Liver (tissue), 9 donors: ENCODE data around the gene CDC16. TPM values are rescaled to one million over a fixed set of nuclear protein-coding genes. Genes with fewer than 3 reads are reported as not detected.

Experiments
- DNase-seq: peaks from one replicate; pipeline ENCODE4 v3.0.0-alpha.2; 2017; ENCODE audit warnings: low spot score
- H3K27ac ChIP-seq, 2 donors: one replicate each; pipeline ENCODE4 v1.7.0; 2013; ENCODE audit warnings: inconsistent platforms in 2 of 2, low read length in 2 of 2, control low read depth in 1 of 2, low read depth in 1 of 2, mild to moderate bottlenecking in 1 of 2
- H3K27me3 ChIP-seq, 4 donors: one replicate each; pipeline versions ENCODE4 v1.6.1 to v1.7.0; 2013; ENCODE audit warnings: low read length in 3 of 4, inconsistent platforms in 1 of 4, mild to moderate bottlenecking in 1 of 4, moderate library complexity in 1 of 4; ENCODE audit not compliant: control insufficient read depth in 4 of 4, insufficient read depth in 4 of 4
- H3K36me3 ChIP-seq, 4 donors: one replicate each; pipeline versions ENCODE4 v1.6.1 to v1.7.0; 2013; ENCODE audit warnings: low read length in 3 of 4, mild to moderate bottlenecking in 3 of 4, low read depth in 1 of 4, moderate library complexity in 1 of 4; ENCODE audit not compliant: control insufficient read depth in 4 of 4, insufficient read depth in 3 of 4
- H3K4me1 ChIP-seq, 4 donors: one replicate each; pipeline versions ENCODE4 v1.6.1 to v1.7.0; 2013; ENCODE audit warnings: low read length in 3 of 4, mild to moderate bottlenecking in 3 of 4, moderate library complexity in 1 of 4; ENCODE audit not compliant: control insufficient read depth in 4 of 4, insufficient read depth in 4 of 4
- H3K4me3 ChIP-seq, 3 donors: one replicate each; pipeline versions ENCODE4 v1.6.1 to v1.7.0; 2013; ENCODE audit warnings: low read length in 3 of 3, control low read depth in 1 of 3, low read depth in 1 of 3, mild to moderate bottlenecking in 1 of 3
- H3K9ac ChIP-seq, 2 donors: one replicate each; pipeline ENCODE4 v1.7.0; 2013; ENCODE audit warnings: low read length in 2 of 2, mild to moderate bottlenecking in 2 of 2, moderate library complexity in 2 of 2, control low read depth in 1 of 2, low read depth in 1 of 2
- H3K9me3 ChIP-seq, 4 donors: one replicate each; pipeline versions ENCODE4 v1.6.1 to v1.7.0; 2013; ENCODE audit warnings: low read length in 3 of 4; ENCODE audit not compliant: control insufficient read depth in 4 of 4
- EGR1 ChIP-seq, 2 donors: IDR thresholded peaks; 2 replicates each; pipeline ENCODE4 v1.6.1; 2016 to 2018; ENCODE audit warnings: antibody characterized with exemption in 2 of 2, low read depth in 2 of 2
- FOXA1 ChIP-seq: IDR thresholded peaks from 2 replicates; pipeline ENCODE4 v1.6.1; 2016; ENCODE audit warnings: antibody characterized with exemption
- FOXA2 ChIP-seq: IDR thresholded peaks from 2 replicates; pipeline ENCODE4 v1.6.1; 2016; ENCODE audit warnings: antibody characterized with exemption
- GABPA ChIP-seq, 2 donors: IDR thresholded peaks in 1 of 2; conservative IDR thresholded peaks in 1 of 2; 2 replicates each; pipeline ENCODE4 v1.6.1; 2016; ENCODE audit warnings: antibody characterized with exemption in 2 of 2, mild to moderate bottlenecking in 1 of 2, moderate library complexity in 1 of 2
- HNF4A ChIP-seq, 2 donors: conservative IDR thresholded peaks; 2 replicates each; pipeline ENCODE4 v1.6.1; 2016; ENCODE audit warnings: antibody characterized with exemption in 2 of 2, mild to moderate bottlenecking in 2 of 2
- HNF4G ChIP-seq: IDR thresholded peaks from 2 replicates; pipeline ENCODE4 v1.6.1; 2016; ENCODE audit warnings: antibody characterized with exemption
- JUND ChIP-seq, 2 donors: IDR thresholded peaks; 2 replicates each; pipeline ENCODE4 v1.6.1; 2016; ENCODE audit warnings: antibody characterized with exemption in 2 of 2
- NR2F2 ChIP-seq: IDR thresholded peaks from 2 replicates; pipeline ENCODE4 v1.6.1; 2016; ENCODE audit warnings: antibody characterized with exemption
- RAD21 ChIP-seq, 2 donors: IDR thresholded peaks; 2 replicates each; pipeline ENCODE4 v1.6.1; 2016; ENCODE audit warnings: antibody characterized with exemption in 2 of 2, mild to moderate bottlenecking in 2 of 2
- RXRA ChIP-seq, 2 donors: IDR thresholded peaks; 2 replicates each; pipeline ENCODE4 v1.6.1; 2017 to 2018; ENCODE audit warnings: antibody characterized with exemption in 2 of 2, mild to moderate bottlenecking in 1 of 2
- SP1 ChIP-seq: IDR thresholded peaks from 2 replicates; pipeline ENCODE4 v1.6.1; 2018; ENCODE audit warnings: antibody characterized with exemption, mild to moderate bottlenecking
- TAF1 ChIP-seq: conservative IDR thresholded peaks from 2 replicates; pipeline ENCODE4 v1.6.1; 2016; ENCODE audit warnings: antibody characterized with exemption, mild to moderate bottlenecking
- YY1 ChIP-seq: IDR thresholded peaks from 2 replicates; pipeline ENCODE4 v1.6.1; 2016; ENCODE audit warnings: antibody characterized with exemption, mild to moderate bottlenecking
- WGBS: extraction: QIAGEN DNeasy Blood & Tissue Kit; methylation state at CpG from one replicate; pipeline ENCODE4 v1.1.7; 2013; 5-methylcytosine and 5-hydroxymethylcytosine counted together
- polyA plus RNA-seq, 2 donors: library from polyadenylated mRNA; stranded (reverse) in 1 of 2; unstranded in 1 of 2; fragments of 200-250 nt in 1 of 2; fragments of >200 nt in 1 of 2; fragmentation: Nextera tagmentation in 1 of 2; extraction: Ambion mirVana in 1 of 2; gene quantifications; one replicate each; pipeline versions ENCODE4 v1.2.1 to v1.2.3, GENCODE V29; 2013 to 2015
- total RNA-seq, 2 donors: library from RNA; depleted of rRNA; stranded (reverse); fragments of >200 nt; gene quantifications; one replicate each; pipeline ENCODE4 v1.2.3, GENCODE V29; 2014
- TF ChIP-seq, protein P1 (sequence below): IDR thresholded peaks from 2 replicates; pipeline ENCODE4 v1.6.1; 2016; ENCODE audit warnings: antibody characterized with exemption
- TF ChIP-seq, protein P2 (sequence below): IDR thresholded peaks from 2 replicates; pipeline ENCODE4 v1.6.1; 2016; ENCODE audit warnings: antibody characterized with exemption
- TF ChIP-seq, protein P3 (sequence below): IDR thresholded peaks from 2 replicates; pipeline ENCODE4 v1.6.1; 2016; ENCODE audit warnings: antibody characterized with exemption
- TF ChIP-seq, protein P4 (sequence below): IDR thresholded peaks from 2 replicates; pipeline ENCODE4 v1.6.1; 2016; ENCODE audit warnings: antibody characterized with exemption, mild to moderate bottlenecking
- TF ChIP-seq, protein P5 (sequence below): fragments of 150-350 bp; IDR thresholded peaks from 2 replicates; pipeline ENCODE4 v1.5.1; 2017; ENCODE audit warnings: improper control_type of control experiment, low read depth, low read length; ENCODE audit not compliant: missing input control
- donor health status: healthy.
- donor health status: healthy.
- donor health status: healthy.
- donor health status: healthy.
- donor health status: healthy.

CDC16 gene
- total and polyA plus RNA-seq, 4 donors = 23.0 to 38.7 (median 30.8) TPM

DNA sequence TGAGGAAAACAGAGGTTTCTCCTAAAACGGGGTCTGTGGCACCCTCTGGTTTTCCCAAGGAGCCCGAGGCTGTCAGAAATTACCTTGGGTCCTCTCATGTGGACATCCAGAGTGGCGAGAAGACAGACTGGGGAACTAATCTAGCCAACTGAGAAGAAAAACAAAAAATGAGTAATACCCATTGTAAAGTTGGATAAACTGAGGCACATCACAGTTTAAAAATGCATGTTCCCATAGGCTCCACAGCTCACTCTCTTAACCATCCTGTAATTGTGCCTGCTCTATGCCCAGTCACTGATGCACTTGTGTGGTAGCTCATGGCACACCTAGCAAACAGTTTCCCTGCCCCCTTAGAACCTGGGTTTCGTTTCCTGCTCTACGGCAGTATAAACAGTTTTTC, 31.5 kb downstream of the CDC16 start:
- H3K4me1 ChIP-seq = no peaks in the 10 kb centered on the region
- TF ChIP-seq YY1 (no peak), TAF1 (no peak)
- TF ChIP-seq, protein P1, sequence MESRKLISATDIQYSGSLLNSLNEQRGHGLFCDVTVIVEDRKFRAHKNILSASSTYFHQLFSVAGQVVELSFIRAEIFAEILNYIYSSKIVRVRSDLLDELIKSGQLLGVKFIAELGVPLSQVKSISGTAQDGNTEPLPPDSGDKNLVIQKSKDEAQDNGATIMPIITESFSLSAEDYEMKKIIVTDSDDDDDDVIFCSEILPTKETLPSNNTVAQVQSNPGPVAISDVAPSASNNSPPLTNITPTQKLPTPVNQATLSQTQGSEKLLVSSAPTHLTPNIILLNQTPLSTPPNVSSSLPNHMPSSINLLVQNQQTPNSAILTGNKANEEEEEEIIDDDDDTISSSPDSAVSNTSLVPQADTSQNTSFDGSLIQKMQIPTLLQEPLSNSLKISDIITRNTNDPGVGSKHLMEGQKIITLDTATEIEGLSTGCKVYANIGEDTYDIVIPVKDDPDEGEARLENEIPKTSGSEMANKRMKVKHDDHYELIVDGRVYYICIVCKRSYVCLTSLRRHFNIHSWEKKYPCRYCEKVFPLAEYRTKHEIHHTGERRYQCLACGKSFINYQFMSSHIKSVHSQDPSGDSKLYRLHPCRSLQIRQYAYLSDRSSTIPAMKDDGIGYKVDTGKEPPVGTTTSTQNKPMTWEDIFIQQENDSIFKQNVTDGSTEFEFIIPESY = no peak

DNA sequence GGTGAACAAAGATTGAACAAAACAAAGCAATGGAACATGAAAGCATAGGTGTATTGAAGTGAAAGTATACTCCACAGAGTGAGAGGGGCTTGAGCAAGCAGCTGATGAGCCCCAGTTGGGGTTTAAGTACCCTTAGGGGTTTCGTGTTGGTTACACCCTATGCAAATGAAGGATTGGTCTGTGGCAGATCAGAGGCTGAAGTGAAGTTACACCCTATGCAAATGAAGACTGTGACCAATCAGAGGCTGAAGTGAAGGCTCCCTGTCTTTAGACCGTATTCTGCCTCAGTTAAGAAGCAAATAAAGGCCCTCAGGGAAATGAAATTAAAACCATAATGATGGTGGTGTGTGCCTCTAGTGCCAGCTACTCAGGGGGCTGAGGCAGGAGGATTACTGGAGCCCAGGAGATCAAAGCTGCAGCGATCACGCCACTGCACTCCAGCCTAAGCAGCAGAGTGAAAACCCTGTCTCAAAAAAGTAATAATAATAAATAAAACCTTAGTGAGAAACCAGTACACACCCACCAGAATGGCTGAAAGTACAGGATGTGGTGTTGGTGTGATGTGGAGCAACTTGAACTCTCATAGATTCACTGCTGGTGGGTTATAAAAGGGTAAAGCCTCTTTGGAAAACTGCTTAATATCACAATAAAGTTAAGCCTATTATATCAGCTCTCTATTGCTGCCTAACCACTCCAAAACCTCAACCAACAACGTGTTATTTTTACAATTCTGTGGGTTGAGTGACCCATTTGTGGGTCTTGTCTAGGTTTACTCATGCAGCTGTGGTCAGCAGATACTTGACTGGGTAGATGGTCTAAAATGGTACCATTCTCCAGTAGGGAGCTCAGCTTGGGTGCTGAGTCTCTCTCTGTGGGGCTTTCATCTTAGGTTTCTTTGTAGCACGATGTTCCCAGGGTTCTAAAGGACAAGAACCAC, 33.9 kb downstream of the CDC16 start:
- Histone ChIP-seq H3K36me3 (peaks cover 7 to 70% (median 54%) of the 10 kb centered on the region in 4 donors), H3K9ac (no peak overlapping the region), H3K9me3 (no peaks in the 10 kb centered on the region), H3K27me3 (no peaks in the 10 kb centered on the region), H3K4me1 (no peaks in the 10 kb centered on the region), H3K27ac (no peak overlapping the region), H3K4me3 (no peak overlapping the region)
- DNase-seq = no peak
- WGBS = 90% methylated on average over 6 of the region's 6 CpGs
- TF ChIP-seq RAD21 (IDR thresholded peaks at IDR 0.05) = no peak
- TF ChIP-seq GABPA (IDR thresholded peaks at IDR 0.05 in 1 of 2, conservative IDR thresholded peaks at IDR 0.05 in 1 of 2) = no peak
- TF ChIP-seq, protein P2, sequence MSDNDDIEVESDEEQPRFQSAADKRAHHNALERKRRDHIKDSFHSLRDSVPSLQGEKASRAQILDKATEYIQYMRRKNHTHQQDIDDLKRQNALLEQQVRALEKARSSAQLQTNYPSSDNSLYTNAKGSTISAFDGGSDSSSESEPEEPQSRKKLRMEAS = no peak
- TF ChIP-seq, protein P3, sequence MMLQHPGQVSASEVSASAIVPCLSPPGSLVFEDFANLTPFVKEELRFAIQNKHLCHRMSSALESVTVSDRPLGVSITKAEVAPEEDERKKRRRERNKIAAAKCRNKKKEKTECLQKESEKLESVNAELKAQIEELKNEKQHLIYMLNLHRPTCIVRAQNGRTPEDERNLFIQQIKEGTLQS = no peak
- no peak for TF ChIP-seq RXRA (IDR thresholded peaks at IDR 0.05)
- TF ChIP-seq, protein P4, sequence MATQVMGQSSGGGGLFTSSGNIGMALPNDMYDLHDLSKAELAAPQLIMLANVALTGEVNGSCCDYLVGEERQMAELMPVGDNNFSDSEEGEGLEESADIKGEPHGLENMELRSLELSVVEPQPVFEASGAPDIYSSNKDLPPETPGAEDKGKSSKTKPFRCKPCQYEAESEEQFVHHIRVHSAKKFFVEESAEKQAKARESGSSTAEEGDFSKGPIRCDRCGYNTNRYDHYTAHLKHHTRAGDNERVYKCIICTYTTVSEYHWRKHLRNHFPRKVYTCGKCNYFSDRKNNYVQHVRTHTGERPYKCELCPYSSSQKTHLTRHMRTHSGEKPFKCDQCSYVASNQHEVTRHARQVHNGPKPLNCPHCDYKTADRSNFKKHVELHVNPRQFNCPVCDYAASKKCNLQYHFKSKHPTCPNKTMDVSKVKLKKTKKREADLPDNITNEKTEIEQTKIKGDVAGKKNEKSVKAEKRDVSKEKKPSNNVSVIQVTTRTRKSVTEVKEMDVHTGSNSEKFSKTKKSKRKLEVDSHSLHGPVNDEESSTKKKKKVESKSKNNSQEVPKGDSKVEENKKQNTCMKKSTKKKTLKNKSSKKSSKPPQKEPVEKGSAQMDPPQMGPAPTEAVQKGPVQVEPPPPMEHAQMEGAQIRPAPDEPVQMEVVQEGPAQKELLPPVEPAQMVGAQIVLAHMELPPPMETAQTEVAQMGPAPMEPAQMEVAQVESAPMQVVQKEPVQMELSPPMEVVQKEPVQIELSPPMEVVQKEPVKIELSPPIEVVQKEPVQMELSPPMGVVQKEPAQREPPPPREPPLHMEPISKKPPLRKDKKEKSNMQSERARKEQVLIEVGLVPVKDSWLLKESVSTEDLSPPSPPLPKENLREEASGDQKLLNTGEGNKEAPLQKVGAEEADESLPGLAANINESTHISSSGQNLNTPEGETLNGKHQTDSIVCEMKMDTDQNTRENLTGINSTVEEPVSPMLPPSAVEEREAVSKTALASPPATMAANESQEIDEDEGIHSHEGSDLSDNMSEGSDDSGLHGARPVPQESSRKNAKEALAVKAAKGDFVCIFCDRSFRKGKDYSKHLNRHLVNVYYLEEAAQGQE = no peak
- no peak for TF ChIP-seq FOXA2
- no peak for TF ChIP-seq YY1
- TF ChIP-seq NR2F2 = no peak
- TF ChIP-seq HNF4A (conservative IDR thresholded peaks at IDR 0.05) = no peak
- TF ChIP-seq JUND (IDR thresholded peaks at IDR 0.05) = no peak
- no peak for TF ChIP-seq SP1
- TF ChIP-seq TAF1 = no peak
- no peak for TF ChIP-seq FOXA1
- no peak for TF ChIP-seq HNF4G
- TF ChIP-seq, protein P5, sequence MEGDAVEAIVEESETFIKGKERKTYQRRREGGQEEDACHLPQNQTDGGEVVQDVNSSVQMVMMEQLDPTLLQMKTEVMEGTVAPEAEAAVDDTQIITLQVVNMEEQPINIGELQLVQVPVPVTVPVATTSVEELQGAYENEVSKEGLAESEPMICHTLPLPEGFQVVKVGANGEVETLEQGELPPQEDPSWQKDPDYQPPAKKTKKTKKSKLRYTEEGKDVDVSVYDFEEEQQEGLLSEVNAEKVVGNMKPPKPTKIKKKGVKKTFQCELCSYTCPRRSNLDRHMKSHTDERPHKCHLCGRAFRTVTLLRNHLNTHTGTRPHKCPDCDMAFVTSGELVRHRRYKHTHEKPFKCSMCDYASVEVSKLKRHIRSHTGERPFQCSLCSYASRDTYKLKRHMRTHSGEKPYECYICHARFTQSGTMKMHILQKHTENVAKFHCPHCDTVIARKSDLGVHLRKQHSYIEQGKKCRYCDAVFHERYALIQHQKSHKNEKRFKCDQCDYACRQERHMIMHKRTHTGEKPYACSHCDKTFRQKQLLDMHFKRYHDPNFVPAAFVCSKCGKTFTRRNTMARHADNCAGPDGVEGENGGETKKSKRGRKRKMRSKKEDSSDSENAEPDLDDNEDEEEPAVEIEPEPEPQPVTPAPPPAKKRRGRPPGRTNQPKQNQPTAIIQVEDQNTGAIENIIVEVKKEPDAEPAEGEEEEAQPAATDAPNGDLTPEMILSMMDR = no peak
- no peak for TF ChIP-seq EGR1 (IDR thresholded peaks at IDR 0.05; ENCODE audit: low read depth in 2 of 2)
- TF ChIP-seq, protein P1 = no peak

More for the DNA sequence above, 31.5 kb downstream of the CDC16 start:
- Histone ChIP-seq H3K27me3 (no peaks in the 10 kb centered on the region), H3K36me3 (peaks cover 8 to 74% (median 59%) of the 10 kb centered on the region in 4 donors), H3K4me3 (no peak overlapping the region), H3K9ac (no peak overlapping the region), H3K9me3 (no peaks in the 10 kb centered on the region), H3K27ac (no peak overlapping the region)
- WGBS = 97% methylated on average over 5 of the region's 5 CpGs
- no peak for DNase-seq
